H9 (cell line): Measurements from ENCODE around the gene ZBED1. TPM values are rescaled to one million over a fixed set of nuclear protein-coding genes. Genes with fewer than 3 reads are reported as not detected.

Experiments
- DNase-seq: peaks from one replicate; pipeline ENCODE4 v3.0.0-alpha.2; 2017
- H2AFZ ChIP-seq: one replicate; pipeline ENCODE4 v1.6.1; 2013; ENCODE audit warnings: mild to moderate bottlenecking, low read length, control low read depth, moderate library complexity
- H2AK5ac ChIP-seq: 2 replicates; pipeline ENCODE4 v1.6.1; 2013; ENCODE audit warnings: low read length, control low read depth, mixed read lengths; ENCODE audit not compliant: insufficient read length
- H2BK120ac ChIP-seq: one replicate; pipeline ENCODE4 v1.6.1; 2013; ENCODE audit warnings: low read depth, mild to moderate bottlenecking, low read length, control low read depth, inconsistent platforms; ENCODE audit not compliant: poor library complexity, severe bottlenecking
- H2BK12ac ChIP-seq: 2 replicates; pipeline ENCODE4 v1.6.1; 2013; ENCODE audit warnings: low read length, control low read depth, mixed read lengths, low read depth; ENCODE audit not compliant: insufficient read length
- H2BK15ac ChIP-seq: 2 replicates; pipeline ENCODE4 v1.6.1; 2013; ENCODE audit warnings: low read depth, low read length, control low read depth
- H2BK20ac ChIP-seq: one replicate; pipeline ENCODE4 v1.6.1; 2013; ENCODE audit warnings: low read depth, mild to moderate bottlenecking, low read length, control low read depth, inconsistent platforms; ENCODE audit not compliant: poor library complexity, severe bottlenecking
- H2BK5ac ChIP-seq: 2 replicates; pipeline ENCODE4 v1.6.1; 2013; ENCODE audit warnings: low read length, control low read depth, mixed read lengths; ENCODE audit not compliant: insufficient read length
- H3K14ac ChIP-seq: 2 replicates; pipeline ENCODE4 v1.6.1; 2013; ENCODE audit warnings: low read length, control low read depth; ENCODE audit not compliant: insufficient read depth
- H3K18ac ChIP-seq: 2 replicates; pipeline ENCODE4 v1.6.1; 2013; ENCODE audit warnings: low read depth, mild to moderate bottlenecking, mixed read lengths, low read length, control low read depth; ENCODE audit not compliant: insufficient read length
- H3K23ac ChIP-seq: 2 replicates; pipeline ENCODE4 v1.6.1; 2013; ENCODE audit warnings: low read length, control low read depth, mixed read lengths, low read depth; ENCODE audit not compliant: insufficient read length
- H3K23me2 ChIP-seq: 2 replicates; pipeline ENCODE4 v1.6.1; 2013; ENCODE audit warnings: low read depth, mild to moderate bottlenecking, mixed read lengths, low read length, control low read depth; ENCODE audit not compliant: insufficient read length, poor library complexity, severe bottlenecking
- H3K27ac ChIP-seq: 2 replicates; pipeline ENCODE4 v1.5.1; 2013; ENCODE audit warnings: low read length, control low read depth, mixed read lengths, low read depth; ENCODE audit not compliant: insufficient read length
- H3K27me3 ChIP-seq: 2 replicates; pipeline ENCODE4 v1.6.1; 2013; ENCODE audit warnings: low read length, control low read depth, inconsistent platforms; ENCODE audit not compliant: insufficient read depth
- H3K4ac ChIP-seq: 2 replicates; pipeline ENCODE4 v1.6.1; 2013; ENCODE audit warnings: low read depth, mild to moderate bottlenecking, control low read depth, inconsistent platforms, low read length, moderate library complexity
- H3K4me1 ChIP-seq: 2 replicates; pipeline ENCODE4 v1.6.1; 2013; ENCODE audit warnings: low read length, control low read depth, inconsistent platforms; ENCODE audit not compliant: insufficient read depth
- H3K4me2 ChIP-seq: 2 replicates; pipeline ENCODE4 v1.6.1; 2013; ENCODE audit warnings: low read length, control low read depth, mixed read lengths; ENCODE audit not compliant: insufficient read length, insufficient read depth
- H3K56ac ChIP-seq: 2 replicates; pipeline ENCODE4 v1.6.1; 2013; ENCODE audit warnings: low read depth, mild to moderate bottlenecking, mixed read lengths, low read length, control low read depth; ENCODE audit not compliant: insufficient read length
- H3K79me1 ChIP-seq: 2 replicates; pipeline ENCODE4 v1.6.1; 2013; ENCODE audit warnings: low read depth, mild to moderate bottlenecking, moderate library complexity, low read length, control low read depth, inconsistent platforms; ENCODE audit not compliant: insufficient read depth, poor library complexity, severe bottlenecking
- H3K79me2 ChIP-seq: 2 replicates; pipeline ENCODE4 v1.6.1; 2013; ENCODE audit warnings: low read length, control low read depth, inconsistent platforms; ENCODE audit not compliant: insufficient read depth
- H3K9ac ChIP-seq: 2 replicates; pipeline ENCODE4 v1.6.1; 2013; ENCODE audit warnings: low read length, control low read depth, mixed read lengths; ENCODE audit not compliant: insufficient read length; ENCODE audit errors: extremely low read depth
- H3K9me3 ChIP-seq: one replicate; pipeline ENCODE4 v1.6.1; 2013; ENCODE audit warnings: low read depth, low read length, inconsistent platforms; ENCODE audit not compliant: control insufficient read depth
- H3T11ph ChIP-seq: one replicate; pipeline ENCODE4 v1.6.1; 2013; ENCODE audit warnings: mild to moderate bottlenecking, low read length, control low read depth, inconsistent platforms
- H4K20me1 ChIP-seq: one replicate; pipeline ENCODE4 v1.6.1; 2013; ENCODE audit not compliant: control insufficient read depth, insufficient read length, insufficient read depth
- H4K5ac ChIP-seq: 2 replicates; pipeline ENCODE4 v1.6.1; 2013; ENCODE audit warnings: low read depth, mild to moderate bottlenecking, mixed read lengths, low read length, control low read depth; ENCODE audit not compliant: insufficient read length
- H4K8ac ChIP-seq: replicated peaks from 2 replicates; pipeline ENCODE4 v1.6.1; 2013; ENCODE audit warnings: low read length, control low read depth, mixed read lengths, low read depth; ENCODE audit not compliant: insufficient read length
- H4K91ac ChIP-seq: 2 replicates; pipeline ENCODE4 v1.6.1; 2013; ENCODE audit warnings: low read depth, mild to moderate bottlenecking, moderate library complexity, mixed read lengths, low read length, control low read depth; ENCODE audit not compliant: insufficient read length
- H3K27ac Mint-ChIP-seq, 3 experiments: 2 replicates in 2 of 3; 3 replicates in 1 of 3; pipeline ENCODE4 v1.8.0; 2020 to 2021; ENCODE audit warnings: mixed read lengths in 3 of 3, mild to moderate bottlenecking in 1 of 3, moderate library complexity in 1 of 3
- H3K27me3 Mint-ChIP-seq: 2 replicates; pipeline ENCODE4 v1.8.0; 2021; ENCODE audit warnings: low read depth, mild to moderate bottlenecking, moderate library complexity, mixed read lengths
- H3K36me3 Mint-ChIP-seq, 3 experiments: 2 replicates in 2 of 3; 3 replicates in 1 of 3; pipeline ENCODE4 v1.8.0; 2020 to 2021; ENCODE audit warnings: low read depth in 3 of 3, mixed read lengths in 3 of 3; ENCODE audit not compliant: insufficient read depth in 1 of 3
- H3K4me1 Mint-ChIP-seq, 2 experiments: 2 replicates each; pipeline ENCODE4 v1.8.0; 2020; ENCODE audit warnings: mixed read lengths in 2 of 2
- H3K4me3 Mint-ChIP-seq, 2 experiments: 2 replicates in 1 of 2; 3 replicates in 1 of 2; pipeline ENCODE4 v1.8.0; 2020 to 2021; ENCODE audit warnings: mild to moderate bottlenecking in 2 of 2, mixed read lengths in 2 of 2, moderate library complexity in 1 of 2
- H3K9me3 Mint-ChIP-seq, 2 experiments: 2 replicates in 1 of 2; 3 replicates in 1 of 2; pipeline ENCODE4 v1.8.0; 2020; ENCODE audit warnings: mild to moderate bottlenecking in 2 of 2, mixed read lengths in 2 of 2, moderate library complexity in 1 of 2
- CTCF ChIP-seq: fragments of 200-600 bp; sonication (generic); conservative IDR thresholded peaks from 3 replicates; pipeline ENCODE4 v1.8.0; 2021; ENCODE audit warnings: antibody characterized with exemption, mild to moderate bottlenecking
- WGBS: extraction: QIAGEN DNeasy Blood & Tissue Kit; methylation state at CpG from one replicate; pipeline ENCODE4 v1.1.7; 2013; ENCODE audit warnings: missing lambda C conversion rate, low lambda C conversion rate, mixed read lengths; ENCODE audit not compliant: insufficient read length; ENCODE audit errors: extremely low coverage; 5-methylcytosine and 5-hydroxymethylcytosine counted together
- total RNA-seq: library from RNA; stranded (reverse); gene quantifications from 2 replicates; pipeline ENCODE4 v1.2.1, GENCODE V29; 2021

ZBED1 gene
- total RNA-seq, 1 experiment from 2014 or later: 61.1 TPM

- Histone ChIP-seq H3K14ac (no peak overlapping the region), H2BK120ac (no peak overlapping the region), H3K23me2 (no peaks in the 10 kb centered on the region), H3K27ac (peak overlapping the region; percentile 62), H2AK5ac (peak overlapping the region; percentile 57), H3K56ac (no peak overlapping the region), H2BK20ac (no peak overlapping the region), H4K5ac (no peak overlapping the region), H3K4me2 (no peak overlapping the region), H2BK12ac (peak overlapping the region; percentile 38), H4K91ac (no peak overlapping the region), H4K8ac (no peak overlapping the region), H2AFZ (no peak overlapping the region), H2BK5ac (no peak overlapping the region), H3K18ac (peak overlapping the region; percentile 77), H2BK15ac (no peak overlapping the region), H3K4me1 (peaks cover 11% of the 10 kb centered on the region), H3K79me2 (no peaks in the 10 kb centered on the region), H3K9me3 (peaks cover 6% of the 10 kb centered on the region), H4K20me1 (no peaks in the 10 kb centered on the region), H3K9ac (no peak overlapping the region), H3K4ac (no peak overlapping the region; the same call in 1 of the 2 replicates), H3T11ph (peak overlapping the region; percentile 41), H3K79me1 (no peaks in the 10 kb centered on the region), H3K27me3 (no peaks in the 10 kb centered on the region), H3K23ac (no peak overlapping the region)
- Mint-ChIP-seq H3K4me1 (peaks cover 35 to 39% of the 10 kb centered on the region in 2 experiments), H3K27ac (peak overlapping the region; percentile 93 to 99 (median 97)), H3K36me3 (peaks cover 20 to 40% (median 22%) of the 10 kb centered on the region in 3 experiments), H3K27me3 (peaks cover 6% of the 10 kb centered on the region), H3K4me3 (no peak overlapping the region), H3K9me3 (peaks cover 34% of the 10 kb centered on the region in 2 experiments)
- WGBS: no CpG with 5 or more reads among the region's 7 CpGs
- no peak for TF ChIP-seq CTCF
- no peak for DNase-seq
These were observed 49.1 kb upstream of the ZBED1 start for GRCh38 chrX:2549876-2550275.
